Measurements from ENCODE around the gene IGSF9B. TPM values are rescaled to one million over a fixed set of nuclear protein-coding genes. Genes with fewer than 3 reads are reported as not detected.

Gene IGSF9B
- total RNA-seq, 3 donors from 2014 or later (not counting 1 experiment from before 2014, with no cell fraction given): 2.2 to 6.1 (median 4.3) TPM

- Mint-ChIP-seq H3K36me3 (no peaks in the 10 kb centered on the region), H3K4me1 (peaks cover 7 to 13% of the 10 kb centered on the region in 2 donors), H3K4me3 (no peak overlapping the region), H3K9me3 (no peaks in the 10 kb centered on the region), H3K27me3 (ENCODE audit: low read depth in 2 of 2) (peaks cover 3 to 6% of the 10 kb centered on the region in 2 donors), H3K27ac (no peak overlapping the region)
- TF ChIP-seq CTCF (IDR thresholded peaks at IDR 0.05): no peak
- no peak for DNase-seq
- H3K4me3 ChIP-seq (ENCODE audit: low read length): no peak overlapping the region
- no peaks in the 10 kb centered on the region for H3K36me3 ChIP-seq (ENCODE audit: control insufficient read depth, insufficient read depth, low read length)
- intact Hi-C loops (cut with micrococcal nuclease): no loop called here
- no peaks in the 10 kb centered on the region for H3K27me3 ChIP-seq (ENCODE audit: control insufficient read depth, insufficient read depth, low read length)
- 90% methylated on average over 11 of the region's 11 CpGs for WGBS (ENCODE audit: insufficient coverage)
- no peaks in the 10 kb centered on the region for H3K9me3 ChIP-seq (ENCODE audit: control insufficient read depth, insufficient read depth, low read length)
- H3K4me1 ChIP-seq (ENCODE audit: control insufficient read depth, insufficient read depth, low read length): peaks cover 15% of the 10 kb centered on the region
- H3K27ac ChIP-seq (ENCODE audit: low read length): no peak overlapping the region
- no peak for ATAC-seq
These were observed 32.1 kb downstream of the IGSF9B start for GRCh38 chr11:133924661-133925060.

GRCh38 chr11:133922078-133922870, 34.5 kb downstream of the IGSF9B start:
- Mint-ChIP-seq H3K36me3 (no peaks in the 10 kb centered on the region), H3K9me3 (no peaks in the 10 kb centered on the region), H3K27ac (no peak overlapping the region), H3K27me3 (ENCODE audit: low read depth in 2 of 2) (peaks cover 4% of the 10 kb centered on the region in 2 donors), H3K4me3 (no peak overlapping the region), H3K4me1 (peaks cover under 1 to 2% of the 10 kb centered on the region in 2 donors)
- intact Hi-C loops (cut with micrococcal nuclease): no loop called here
- no peak for ATAC-seq
- DNase-seq: no peak
- Histone ChIP-seq H3K36me3 (ENCODE audit: control insufficient read depth, insufficient read depth, low read length) (no peaks in the 10 kb centered on the region), H3K27me3 (ENCODE audit: control insufficient read depth, insufficient read depth, low read length) (peaks cover 4% of the 10 kb centered on the region), H3K27ac (ENCODE audit: low read length) (no peak overlapping the region), H3K4me3 (ENCODE audit: low read length) (no peak overlapping the region), H3K9me3 (ENCODE audit: control insufficient read depth, insufficient read depth, low read length) (no peaks in the 10 kb centered on the region), H3K4me1 (ENCODE audit: control insufficient read depth, insufficient read depth, low read length) (peaks cover 4% of the 10 kb centered on the region)
- WGBS (ENCODE audit: insufficient coverage): 97% methylated on average over 23 of the region's 23 CpGs
- no peak for TF ChIP-seq CTCF (IDR thresholded peaks at IDR 0.05)

- Histone ChIP-seq H3K4me1 (ENCODE audit: control insufficient read depth, insufficient read depth, low read length) (peaks cover 4% of the 10 kb centered on the region), H3K36me3 (ENCODE audit: control insufficient read depth, insufficient read depth, low read length) (no peaks in the 10 kb centered on the region), H3K27ac (ENCODE audit: low read length) (no peak overlapping the region), H3K27me3 (ENCODE audit: control insufficient read depth, insufficient read depth, low read length) (peaks cover 4% of the 10 kb centered on the region), H3K4me3 (ENCODE audit: low read length) (no peak overlapping the region), H3K9me3 (ENCODE audit: control insufficient read depth, insufficient read depth, low read length) (no peaks in the 10 kb centered on the region)
- ATAC-seq: no peak
- no peak for TF ChIP-seq CTCF (IDR thresholded peaks at IDR 0.05)
- H3K27me3 Mint-ChIP-seq (ENCODE audit: low read depth in 2 of 2): peaks cover 4 to 7% of the 10 kb centered on the region in 2 donors
- no peak overlapping the region for H3K27ac Mint-ChIP-seq
- H3K4me1 Mint-ChIP-seq: no peaks in the 10 kb centered on the region
- 93% methylated on average over 10 of the region's 10 CpGs for WGBS (ENCODE audit: insufficient coverage)
- intact Hi-C loops (cut with micrococcal nuclease): no loop called here
- H3K4me3 Mint-ChIP-seq: no peak overlapping the region
- DNase-seq: no peak
- H3K36me3 Mint-ChIP-seq: no peaks in the 10 kb centered on the region
- H3K9me3 Mint-ChIP-seq: no peaks in the 10 kb centered on the region
These were observed 35.3 kb downstream of the IGSF9B start for GRCh38 chr11:133921513-133921912.
